Suprapubic skin (tissue), 4 donors: ENCODE measurements around the gene GOPC.

ENCODE experiments used
- EP300 ChIP-seq: sonication (generic); formaldehyde crosslinking; IDR thresholded peaks from one replicate; pipeline ENCODE4 v1.6.1; 2017; ENCODE audit warnings: antibody characterized with exemption
- POLR2A ChIP-seq, 2 donors: fragments of 450-650 bp; IDR thresholded peaks; one replicate each; pipeline ENCODE4 v1.6.1; 2017; ENCODE audit warnings: antibody characterized with exemption in 2 of 2, mild to moderate bottlenecking in 2 of 2, moderate library complexity in 2 of 2
- POLR2AphosphoS5 ChIP-seq, 3 donors: sonication (generic); formaldehyde crosslinking; IDR thresholded peaks; one replicate each; pipeline ENCODE4 v1.6.1; 2017; ENCODE audit warnings: antibody characterized with exemption in 3 of 3
- TF ChIP-seq, protein P1 (sequence below), 2 donors: fragments of 200-600 bp in 1 of 2; fragments of 450-650 bp in 1 of 2; sonication (generic) in 1 of 2; IDR thresholded peaks; one replicate each; pipeline ENCODE4 v1.5.1; 2016 to 2019; ENCODE audit warnings: antibody characterized with exemption in 2 of 2, mild to moderate bottlenecking in 1 of 2, moderate library complexity in 1 of 2

DNA sequence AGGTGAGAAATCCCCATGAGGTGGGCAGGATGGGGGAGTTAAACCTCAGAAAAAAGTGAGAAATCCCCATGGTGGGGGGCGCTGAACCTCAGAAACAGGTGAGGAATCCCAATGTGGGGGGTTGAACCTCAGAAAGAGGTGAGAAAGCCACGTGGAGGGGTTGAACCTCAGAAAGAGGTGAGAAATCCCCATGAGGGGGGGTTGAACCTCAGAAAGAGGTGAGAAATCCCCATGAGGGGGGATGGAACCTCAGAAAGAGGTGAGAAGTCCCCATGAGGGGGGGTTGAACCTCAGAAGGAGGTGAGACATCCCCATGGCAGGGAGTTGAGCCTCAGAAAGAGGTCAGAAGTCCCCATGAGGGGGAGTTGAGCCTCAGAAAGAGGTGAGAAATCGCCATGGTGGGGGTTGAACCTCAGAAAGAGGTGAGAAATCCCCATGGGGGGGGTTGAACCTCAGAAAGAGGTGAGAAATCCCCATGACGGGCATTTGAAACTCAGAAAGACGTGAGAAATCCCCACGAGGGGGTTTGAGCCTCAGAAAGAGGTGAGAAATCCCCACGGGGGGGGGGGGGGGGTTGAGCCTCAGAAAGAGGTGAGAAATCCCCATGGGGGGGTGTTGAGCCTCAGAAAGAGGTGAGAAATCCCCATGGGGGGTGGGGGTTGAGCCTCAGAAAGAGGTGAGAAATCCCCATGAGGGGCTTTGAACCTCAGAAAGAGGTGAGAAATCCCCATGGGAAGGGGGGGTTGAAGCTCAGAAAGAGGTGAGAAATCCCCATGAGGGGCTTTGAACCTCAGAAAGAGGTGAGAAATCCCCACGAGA is 14.3 kb upstream of the GOPC start:
- TF ChIP-seq POLR2A (IDR thresholded peaks at IDR 0.05) (no peak), EP300 (no peak), POLR2AphosphoS5 (IDR thresholded peaks at IDR 0.05) (no peak)
- TF ChIP-seq, protein P1, sequence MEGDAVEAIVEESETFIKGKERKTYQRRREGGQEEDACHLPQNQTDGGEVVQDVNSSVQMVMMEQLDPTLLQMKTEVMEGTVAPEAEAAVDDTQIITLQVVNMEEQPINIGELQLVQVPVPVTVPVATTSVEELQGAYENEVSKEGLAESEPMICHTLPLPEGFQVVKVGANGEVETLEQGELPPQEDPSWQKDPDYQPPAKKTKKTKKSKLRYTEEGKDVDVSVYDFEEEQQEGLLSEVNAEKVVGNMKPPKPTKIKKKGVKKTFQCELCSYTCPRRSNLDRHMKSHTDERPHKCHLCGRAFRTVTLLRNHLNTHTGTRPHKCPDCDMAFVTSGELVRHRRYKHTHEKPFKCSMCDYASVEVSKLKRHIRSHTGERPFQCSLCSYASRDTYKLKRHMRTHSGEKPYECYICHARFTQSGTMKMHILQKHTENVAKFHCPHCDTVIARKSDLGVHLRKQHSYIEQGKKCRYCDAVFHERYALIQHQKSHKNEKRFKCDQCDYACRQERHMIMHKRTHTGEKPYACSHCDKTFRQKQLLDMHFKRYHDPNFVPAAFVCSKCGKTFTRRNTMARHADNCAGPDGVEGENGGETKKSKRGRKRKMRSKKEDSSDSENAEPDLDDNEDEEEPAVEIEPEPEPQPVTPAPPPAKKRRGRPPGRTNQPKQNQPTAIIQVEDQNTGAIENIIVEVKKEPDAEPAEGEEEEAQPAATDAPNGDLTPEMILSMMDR (IDR thresholded peaks at IDR 0.05): no peak
